Neural cell (in vitro differentiated cells): ENCODE measurements around the gene GRHL3. TPM values are rescaled to one million over a fixed set of nuclear protein-coding genes. Genes with fewer than 3 reads are reported as not detected.

Source experiments
- H2AFZ ChIP-seq: fragments of 200-600, 300-800 bp; sonication (generic), shearing (Covaris generic); 2 replicates; pipeline ENCODE4 v1.6.0; 2014; ENCODE audit warnings: low read depth, mild to moderate bottlenecking, antibody characterized with exemption, low read length, moderate library complexity
- H3F3A ChIP-seq: fragments of 200-600 bp; shearing (Covaris generic); 2 replicates; pipeline ENCODE4 v1.6.1; 2016; ENCODE audit warnings: mild to moderate bottlenecking, moderate library complexity, mixed read lengths, antibody characterized with exemption, low read length; ENCODE audit not compliant: insufficient read depth, poor library complexity, severe bottlenecking
- H3K27ac ChIP-seq: fragments of 200-600, 300-800 bp; sonication (generic), shearing (Covaris generic); 2 replicates; pipeline ENCODE4 v1.5.1; 2014; ENCODE audit warnings: mild to moderate bottlenecking, low read length, moderate library complexity
- H3K27me3 ChIP-seq: fragments of 300-800, 200-600 bp; sonication (generic), shearing (Covaris generic); 2 replicates; pipeline ENCODE4 v1.6.0; 2014; ENCODE audit warnings: mild to moderate bottlenecking, low read depth, low read length, moderate library complexity; ENCODE audit not compliant: insufficient read depth
- H3K36me3 ChIP-seq: fragments of 300-800, 200-600 bp; sonication (generic), shearing (Covaris generic); 2 replicates; pipeline ENCODE4 v1.5.1; 2014; ENCODE audit warnings: mild to moderate bottlenecking, antibody characterized with exemption, low read length, moderate library complexity; ENCODE audit not compliant: insufficient read depth
- H3K4me2 ChIP-seq: fragments of 300-800, 200-600 bp; sonication (generic), shearing (Covaris generic); 2 replicates; pipeline ENCODE4 v1.6.0; 2014; ENCODE audit warnings: mild to moderate bottlenecking, low read length
- H3K4me3 ChIP-seq: fragments of 300-800, 200-600 bp; sonication (generic), shearing (Covaris generic); 2 replicates; pipeline ENCODE4 v1.5.1; 2014; ENCODE audit warnings: mild to moderate bottlenecking, low read length, moderate library complexity
- H3K79me2 ChIP-seq: fragments of 200-600 bp; shearing (Covaris generic); replicated peaks from 2 replicates; pipeline ENCODE4 v1.6.0; 2014; ENCODE audit warnings: mild to moderate bottlenecking, low read length, moderate library complexity; ENCODE audit not compliant: insufficient read depth
- H3K9ac ChIP-seq: fragments of 300-800, 200-600 bp; sonication (generic), shearing (Covaris generic); 2 replicates; pipeline ENCODE4 v1.6.1; 2016; ENCODE audit warnings: mild to moderate bottlenecking, low read length, mixed read lengths
- H3K9me2 ChIP-seq: fragments of 200-600 bp; shearing (Covaris generic); 2 replicates; pipeline ENCODE4 v1.6.1; 2016; ENCODE audit warnings: mild to moderate bottlenecking, low read length, mixed read lengths; ENCODE audit not compliant: insufficient read depth
- H3K9me3 ChIP-seq: fragments of 200-600, 300-800 bp; sonication (generic), shearing (Covaris generic); 2 replicates; pipeline ENCODE4 v1.6.1; 2016; ENCODE audit warnings: mild to moderate bottlenecking, mixed run types, low read length, moderate library complexity, mixed read lengths
- H4K20me1 ChIP-seq: fragments of 200-600 bp; shearing (Covaris generic); 2 replicates; pipeline ENCODE4 v1.6.1; 2016; ENCODE audit warnings: mild to moderate bottlenecking, mixed run types; ENCODE audit not compliant: insufficient read depth
- EP300 ChIP-seq: fragments of 450-650 bp; conservative IDR thresholded peaks from 2 replicates; pipeline ENCODE4 v1.6.1; 2014; ENCODE audit warnings: antibody characterized with exemption, mild to moderate bottlenecking, moderate library complexity; ENCODE audit not compliant: poor library complexity, severe bottlenecking
- EZH2 ChIP-seq: fragments of 200-600, 300-800 bp; shearing (Covaris generic), sonication (generic); IDR thresholded peaks from 2 replicates; pipeline ENCODE4 v1.6.1; 2014; ENCODE audit warnings: antibody characterized with exemption, low read length, borderline replicate concordance, mild to moderate bottlenecking; ENCODE audit not compliant: insufficient read depth, poor library complexity, severe bottlenecking
- MXI1 ChIP-seq: fragments of 450-650 bp; conservative IDR thresholded peaks from 2 replicates; pipeline ENCODE4 v1.6.1; 2014; ENCODE audit warnings: antibody characterized with exemption, mild to moderate bottlenecking; ENCODE audit not compliant: poor library complexity, severe bottlenecking
- POLR2AphosphoS5 ChIP-seq: IDR thresholded peaks from 2 replicates; pipeline ENCODE4 v1.6.1; 2012
- RAD21 ChIP-seq: fragments of 450-650 bp; conservative IDR thresholded peaks from 2 replicates; pipeline ENCODE4 v1.6.1; 2014; ENCODE audit warnings: antibody characterized with exemption, mild to moderate bottlenecking, moderate library complexity
- REST ChIP-seq: IDR thresholded peaks from 2 replicates; pipeline ENCODE4 v1.6.1; 2012; ENCODE audit warnings: borderline replicate concordance
- SMC3 ChIP-seq: fragments of 450-650 bp; conservative IDR thresholded peaks from 2 replicates; pipeline ENCODE4 v1.6.1; 2014; ENCODE audit warnings: antibody characterized with exemption, mild to moderate bottlenecking, moderate library complexity; ENCODE audit not compliant: poor library complexity
- TAF1 ChIP-seq: IDR thresholded peaks from 2 replicates; pipeline ENCODE4 v1.6.1; 2012; ENCODE audit warnings: low read depth
- polyA plus RNA-seq: library from polyadenylated mRNA; depleted of rRNA; stranded (reverse); fragments of >200 nt; gene quantifications from 2 replicates; pipeline ENCODE4 v1.2.3, GENCODE V29; 2014
- TF ChIP-seq, protein P1 (sequence below): fragments of 450-650 bp; IDR thresholded peaks from 2 replicates; pipeline ENCODE4 v1.5.1; 2014; ENCODE audit warnings: antibody characterized with exemption, mild to moderate bottlenecking, moderate library complexity; ENCODE audit not compliant: poor library complexity, severe bottlenecking

The GRHL3 gene
- polyA plus RNA-seq, 1 donor from 2014 or later, result not detected

GRCh38 chr1:24327486-24327885 is 8.3 kb downstream of the GRHL3 start:
- Histone ChIP-seq H2AFZ (no peak overlapping the region), H3K27ac (no peak overlapping the region), H3K9ac (no peak overlapping the region), H4K20me1 (no peaks in the 10 kb centered on the region), H3K9me3 (no peaks in the 10 kb centered on the region), H3K9me2 (no peaks in the 10 kb centered on the region), H3K4me2 (no peak overlapping the region), H3K79me2 (no peaks in the 10 kb centered on the region), H3F3A (no peaks in the 10 kb centered on the region), H3K4me3 (no peak overlapping the region), H3K36me3 (no peaks in the 10 kb centered on the region), H3K27me3 (peaks cover 17% of the 10 kb centered on the region)
- TF ChIP-seq EP300, result no peak
- TF ChIP-seq, protein P1, sequence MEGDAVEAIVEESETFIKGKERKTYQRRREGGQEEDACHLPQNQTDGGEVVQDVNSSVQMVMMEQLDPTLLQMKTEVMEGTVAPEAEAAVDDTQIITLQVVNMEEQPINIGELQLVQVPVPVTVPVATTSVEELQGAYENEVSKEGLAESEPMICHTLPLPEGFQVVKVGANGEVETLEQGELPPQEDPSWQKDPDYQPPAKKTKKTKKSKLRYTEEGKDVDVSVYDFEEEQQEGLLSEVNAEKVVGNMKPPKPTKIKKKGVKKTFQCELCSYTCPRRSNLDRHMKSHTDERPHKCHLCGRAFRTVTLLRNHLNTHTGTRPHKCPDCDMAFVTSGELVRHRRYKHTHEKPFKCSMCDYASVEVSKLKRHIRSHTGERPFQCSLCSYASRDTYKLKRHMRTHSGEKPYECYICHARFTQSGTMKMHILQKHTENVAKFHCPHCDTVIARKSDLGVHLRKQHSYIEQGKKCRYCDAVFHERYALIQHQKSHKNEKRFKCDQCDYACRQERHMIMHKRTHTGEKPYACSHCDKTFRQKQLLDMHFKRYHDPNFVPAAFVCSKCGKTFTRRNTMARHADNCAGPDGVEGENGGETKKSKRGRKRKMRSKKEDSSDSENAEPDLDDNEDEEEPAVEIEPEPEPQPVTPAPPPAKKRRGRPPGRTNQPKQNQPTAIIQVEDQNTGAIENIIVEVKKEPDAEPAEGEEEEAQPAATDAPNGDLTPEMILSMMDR, result no peak
- no peak for TF ChIP-seq TAF1
- TF ChIP-seq REST, result no peak
- TF ChIP-seq POLR2AphosphoS5, result no peak
- no peak for TF ChIP-seq MXI1
- no peak for TF ChIP-seq RAD21
- TF ChIP-seq EZH2, result no peak
- no peak for TF ChIP-seq SMC3

DNA sequence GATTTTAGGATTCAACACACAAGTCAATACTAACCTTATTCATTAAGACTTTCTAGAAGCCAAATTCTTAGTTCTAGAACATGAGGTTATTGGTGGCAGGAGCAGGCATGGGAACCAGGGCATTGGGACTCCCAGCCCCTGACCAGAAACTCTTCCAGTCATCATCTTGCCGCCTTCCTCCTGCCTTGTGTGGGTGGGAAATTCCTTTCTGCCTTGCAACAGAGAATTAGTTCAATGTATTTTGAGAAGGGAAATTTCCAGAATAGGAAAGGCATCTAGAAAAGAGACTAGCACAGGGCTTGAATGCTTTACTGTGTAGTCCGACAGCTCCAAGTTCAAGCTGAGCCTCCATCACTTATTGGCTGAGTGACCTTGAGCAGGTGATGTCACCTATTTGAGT is 8.7 kb downstream of the GRHL3 start:
- H2AFZ ChIP-seq, result no peak overlapping the region
- H3F3A ChIP-seq, result no peaks in the 10 kb centered on the region
- H3K4me2 ChIP-seq, result no peak overlapping the region
- H3K27ac ChIP-seq, result no peak overlapping the region
- TF ChIP-seq EP300 (no peak), SMC3 (no peak), MXI1 (no peak), TAF1 (no peak), REST (no peak), EZH2 (no peak)
- TF ChIP-seq, protein P1, result no peak
- H3K79me2 ChIP-seq, result no peaks in the 10 kb centered on the region
- no peak overlapping the region for H3K9ac ChIP-seq
- no peaks in the 10 kb centered on the region for H3K9me2 ChIP-seq
- no peaks in the 10 kb centered on the region for H3K36me3 ChIP-seq
- no peaks in the 10 kb centered on the region for H3K9me3 ChIP-seq
- H3K4me3 ChIP-seq, result no peak overlapping the region
- H4K20me1 ChIP-seq, result no peaks in the 10 kb centered on the region
- peaks cover 13% of the 10 kb centered on the region for H3K27me3 ChIP-seq
